K562 (cell line): Measurements from ENCODE around the gene AIMP2. TPM values are rescaled to one million over a fixed set of nuclear protein-coding genes. Genes with fewer than 3 reads are reported as not detected.

Experiments used
- ARNT ChIP-seq, 2 experiments: fragments of 450-650 bp; IDR thresholded peaks; 2 replicates each; pipeline ENCODE4 v1.6.1; 2016; ENCODE audit warnings: mild to moderate bottlenecking in 1 of 2
- BRF2 ChIP-seq: IDR thresholded peaks from 3 replicates; pipeline ENCODE4 v1.6.1; 2011; ENCODE audit warnings: borderline replicate concordance, mild to moderate bottlenecking; ENCODE audit not compliant: insufficient read length, insufficient read depth
- E2F8 ChIP-seq: fragments of 450-650 bp; IDR thresholded peaks from 2 replicates; pipeline ENCODE4 v1.7.1; 2018; ENCODE audit warnings: mild to moderate bottlenecking, low read depth; ENCODE audit not compliant: partially characterized antibody
- ERF ChIP-seq: fragments of 450-650 bp; formaldehyde crosslinking; IDR thresholded peaks from 2 replicates; pipeline ENCODE4 v1.4.0; 2020; ENCODE audit warnings: mild to moderate bottlenecking, mixed read lengths
- FOXP4 ChIP-seq: sonication (generic); formaldehyde crosslinking; IDR thresholded peaks from 2 replicates; pipeline ENCODE4 v1.8.0; 2022; ENCODE audit warnings: mild to moderate bottlenecking, missing genetic modification reagents, borderline replicate concordance
- HNRNPUL1 ChIP-seq: fragments of 200-400 bp; formaldehyde crosslinking; IDR thresholded peaks from 2 replicates; pipeline ENCODE4 v1.6.1; 2017; ENCODE audit warnings: low read length
- KAT2B ChIP-seq: IDR thresholded peaks from one replicate; pipeline ENCODE4 v1.6.1; 2012; ENCODE audit warnings: low read depth, mild to moderate bottlenecking, control low read depth, inconsistent platforms, low read length, moderate library complexity
- L3MBTL2 ChIP-seq: fragments of 450-650 bp; IDR thresholded peaks from 2 replicates; pipeline ENCODE4 v1.6.1; 2016; ENCODE audit warnings: mild to moderate bottlenecking, moderate library complexity
- NRF1 ChIP-seq, 2 experiments: fragments of 450-650 bp; IDR thresholded peaks in 1 of 2; conservative IDR thresholded peaks in 1 of 2; 2 replicates each; pipeline ENCODE4 v1.6.1; 2014; ENCODE audit warnings: mild to moderate bottlenecking in 2 of 2
- PCBP1 ChIP-seq: fragments of 200-400 bp; formaldehyde crosslinking; IDR thresholded peaks from 2 replicates; pipeline ENCODE4 v1.6.1; 2018; ENCODE audit warnings: mild to moderate bottlenecking, low read depth, low read length; ENCODE audit not compliant: poor library complexity, severe bottlenecking
- PTRF ChIP-seq: fragments of 450-650 bp; IDR thresholded peaks from 2 replicates; pipeline ENCODE4 v1.6.1; 2016; ENCODE audit warnings: mild to moderate bottlenecking, missing genetic modification characterization, missing compliant biosample characterization
- RBM17 ChIP-seq: fragments of 200-400 bp; formaldehyde crosslinking; IDR thresholded peaks from 2 replicates; pipeline ENCODE4 v1.6.1; 2017; ENCODE audit warnings: low read depth, mild to moderate bottlenecking, low read length, borderline replicate concordance
- SIN3A ChIP-seq, 2 experiments: fragments of 150-350 bp in 1 of 2; IDR thresholded peaks; 2 replicates each; pipeline ENCODE4 v1.6.1; 2011 to 2016; ENCODE audit warnings: borderline replicate concordance in 2 of 2, low read depth in 2 of 2, low read length in 2 of 2, mild to moderate bottlenecking in 2 of 2, moderate library complexity in 2 of 2; ENCODE audit not compliant: control insufficient read depth in 1 of 2
- SIRT6 ChIP-seq: IDR thresholded peaks from one replicate; pipeline ENCODE4 v1.6.1; 2012; ENCODE audit warnings: low read depth, mild to moderate bottlenecking, control low read depth, inconsistent platforms, low read length, moderate library complexity
- ZBTB9 ChIP-seq: fragments of 450-650 bp; formaldehyde crosslinking; IDR thresholded peaks from 2 replicates; pipeline ENCODE4 v1.4.0; 2020; ENCODE audit warnings: mild to moderate bottlenecking, moderate library complexity
- ZC3H4 ChIP-seq: sonication (generic); formaldehyde crosslinking; IDR thresholded peaks from 2 replicates; pipeline ENCODE4 v1.9.0; 2021; ENCODE audit warnings: missing genetic modification reagents, borderline replicate concordance
- ZNF134 ChIP-seq: fragments of 250-450 bp; sonication (Bioruptor Pico); conservative IDR thresholded peaks from 2 replicates; pipeline ENCODE4 v1.4.0; 2020
- ZNF175 ChIP-seq: fragments of 200-800 bp; sonication (Bioruptor generic); IDR thresholded peaks from 2 replicates; pipeline ENCODE4 v1.6.1; 2016; ENCODE audit warnings: low read depth, mild to moderate bottlenecking, missing genetic modification characterization, missing compliant biosample characterization
- ZNF436 ChIP-seq: fragments of 250-450, 450-650 bp; sonication (Bioruptor Pico); formaldehyde crosslinking; IDR thresholded peaks from 2 replicates; pipeline ENCODE4 v1.7.0; 2020; ENCODE audit warnings: mild to moderate bottlenecking
- polyA plus RNA-seq, 8 experiments: library from polyadenylated mRNA; depleted of rRNA in 4 of 8; stranded (reverse) in 5 of 8; unstranded in 3 of 8; fragments of >200 nt; fragmentation: Nextera tagmentation in 2 of 8; fragmentation: Illumina TruSeq in 1 of 8; extraction: Ambion mirVana in 2 of 8; extraction: Trizol in 1 of 8; gene quantifications; 2 replicates each; pipeline versions ENCODE4 v1.2.1 to v1.2.3, GENCODE V29; 2011 to 2014; ENCODE audit warnings: inconsistent platforms in 1 of 8, missing spikeins in 1 of 8
- total RNA-seq, 7 experiments: library from RNA; depleted of rRNA in 6 of 7; stranded (reverse); fragments of >200 nt in 6 of 7; fragmentation: Illumina TruSeq in 2 of 7; extraction: Trizol in 2 of 7; gene quantifications; 2 replicates each; pipeline versions ENCODE4 v1.2.1 to v1.2.3, GENCODE V29; 2011 to 2021; ENCODE audit warnings: low replicate concordance in 1 of 7

AIMP2 gene
- total and polyA plus RNA-seq, 9 of the 15 experiments (the other 6 are each of a cell fraction or from before 2014, with no cell fraction given) = 47.5 to 84.9 (median 63.5) TPM

- TF ChIP-seq ZBTB9 (peak; percentile 93), SIN3A (IDR thresholded peaks at IDR 0.05; ENCODE audit: borderline replicate concordance in 2 of 2, control insufficient read depth in 1 of 2, low read depth in 2 of 2, low read length in 2 of 2) (peak; percentile 80 to 82; a peak in 3 of 4 replicates), BRF2 (no peak), E2F8 (peak; percentile 67), ZNF175 (CRISPR knock-in tag) (peak; percentile 84), PCBP1 (peak; percentile 40), PTRF (tag) (no peak), ZNF134 (CRISPR knock-in tag) (0 out of 2 replicates have a peak, but pooled peaks have one; percentile 31), RBM17 (no peak), ZC3H4 (CRISPR knock-in tag) (peak; percentile 79; the same call in 1 of the 2 replicates), ERF (CRISPR knock-in tag) (peak; percentile 98), ARNT (IDR thresholded peaks at IDR 0.05) (no peak), SIRT6 (no peak), L3MBTL2 (peak; percentile 100), ZNF436 (no peak), FOXP4 (CRISPR knock-in tag) (peak; percentile 78; the same call in 1 of the 2 replicates), NRF1 (conservative IDR thresholded peaks at IDR 0.05 in 1 of 2, IDR thresholded peaks at IDR 0.05 in 1 of 2) (peak; percentile 96), HNRNPUL1 (no peak), KAT2B (no peak)
These were observed at the start of gene AIMP2, which contains the start of gene PMS2 (continued) for GRCh38 chr7:6008668-6009611.
